Smooth muscle cell (in vitro differentiated cells): ENCODE measurements around the gene THUMPD3. TPM values are rescaled to one million over a fixed set of nuclear protein-coding genes. Genes with fewer than 3 reads are reported as not detected.
A peak's percentile ranks its signal among the peaks of the same experiment; 100 is the strongest.

Source experiments
- DNase-seq: peaks from one replicate; lab custom pipeline; 2025; ENCODE audit not compliant: unreplicated experiment; lab: John Stamatoyannopoulos, UW
- H2AFZ ChIP-seq: fragments of 200-600 bp; sonication (generic); 2 replicates; pipeline ENCODE4 v1.6.0; 2016; ENCODE audit warnings: antibody characterized with exemption, low read depth, mild to moderate bottlenecking
- H3F3A ChIP-seq: fragments of 200-600 bp; sonication (generic); 2 replicates; pipeline ENCODE4 v1.6.0; 2017; ENCODE audit warnings: antibody characterized with exemption, low read depth
- H3K27ac ChIP-seq: fragments of 200-600 bp; sonication (generic); 2 replicates; pipeline ENCODE4 v1.5.1; 2016; ENCODE audit warnings: low read depth, mild to moderate bottlenecking
- H3K27me3 ChIP-seq: fragments of 200-600 bp; sonication (generic); 2 replicates; pipeline ENCODE4 v1.6.1; 2016; ENCODE audit warnings: low read depth, mild to moderate bottlenecking
- H3K36me3 ChIP-seq: fragments of 200-600 bp; sonication (generic); 2 replicates; pipeline ENCODE4 v1.5.1; 2016; ENCODE audit warnings: low read depth
- H3K4me1 ChIP-seq: fragments of 200-600 bp; sonication (generic); 2 replicates; pipeline ENCODE4 v1.5.1; 2016; ENCODE audit warnings: low read depth
- H3K4me2 ChIP-seq: fragments of 200-600 bp; sonication (generic); 2 replicates; pipeline ENCODE4 v1.6.0; 2016; ENCODE audit warnings: mild to moderate bottlenecking
- H3K4me3 ChIP-seq: fragments of 200-600 bp; sonication (generic); 2 replicates; pipeline ENCODE4 v1.5.1; 2016; ENCODE audit warnings: mild to moderate bottlenecking
- H3K79me2 ChIP-seq: fragments of 200-600 bp; sonication (generic); 2 replicates; pipeline ENCODE4 v1.6.0; 2016; ENCODE audit warnings: low read depth, mild to moderate bottlenecking
- H3K9ac ChIP-seq: fragments of 200-600 bp; sonication (generic); 2 replicates; pipeline ENCODE4 v1.6.0; 2016; ENCODE audit warnings: low read depth
- H3K9me3 ChIP-seq: fragments of 200-600 bp; sonication (generic); replicated peaks from 2 replicates; pipeline ENCODE4 v1.5.1; 2016; ENCODE audit warnings: low read depth
- H4K20me1 ChIP-seq: fragments of 200-600 bp; sonication (generic); 2 replicates; pipeline ENCODE4 v1.6.0; 2016; ENCODE audit warnings: low read depth
- WGBS: methylation state at CpG from one replicate; pipeline ENCODE4 v1.1.7; 2016; ENCODE audit warnings: low lambda C conversion rate; 5-methylcytosine and 5-hydroxymethylcytosine counted together
- polyA plus RNA-seq: library from polyadenylated mRNA; unstranded; fragments of >200 nt; fragmentation: Nextera tagmentation; extraction: Ambion mirVana; gene quantifications from 2 replicates; pipeline ENCODE4 v1.2.1, GENCODE V29; 2016
- total RNA-seq: library from RNA; depleted of rRNA; stranded (reverse); fragments of >200 nt; gene quantifications from 2 replicates; pipeline ENCODE4 v1.2.3, GENCODE V29; 2014
- TF ChIP-seq, protein P1 (sequence below): fragments of 200-600 bp; sonication (generic); IDR thresholded peaks from 2 replicates; pipeline ENCODE4 v1.5.1; 2017; ENCODE audit warnings: borderline replicate concordance, mild to moderate bottlenecking, antibody characterized with exemption; ENCODE audit not compliant: insufficient read depth, poor library complexity, severe bottlenecking

The THUMPD3 gene
- total and polyA plus RNA-seq, 2 experiments from 2014 or later = 11.6 to 19.5 TPM

DNA sequence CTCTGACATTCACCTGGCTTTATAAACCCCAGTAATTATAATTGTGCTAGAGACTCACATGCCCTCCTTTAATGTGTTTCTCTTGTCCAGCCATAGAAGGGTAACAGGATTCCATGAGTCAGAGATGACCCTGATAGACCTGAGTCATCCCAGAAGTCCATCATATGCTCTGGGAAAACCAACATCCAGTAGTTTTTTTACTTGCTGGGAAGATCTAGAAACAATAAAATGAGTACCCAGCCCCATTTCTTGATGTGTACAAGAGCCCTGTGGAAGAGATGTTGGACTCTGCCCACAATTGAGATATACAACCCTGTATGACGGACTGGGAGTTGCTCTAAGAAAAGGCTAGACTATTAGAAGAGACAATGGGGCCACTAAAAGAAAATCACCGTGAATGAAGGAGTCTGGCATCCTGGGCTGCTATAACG lies 22.4 kb upstream of the THUMPD3 start:
- H3K79me2 ChIP-seq = no peaks in the 10 kb centered on the region
- 71% methylated on average over 3 of the region's 3 CpGs for WGBS
- H3K36me3 ChIP-seq = no peaks in the 10 kb centered on the region
- no peak overlapping the region for H2AFZ ChIP-seq
- H3K9ac ChIP-seq = no peak overlapping the region
- TF ChIP-seq, protein P1, sequence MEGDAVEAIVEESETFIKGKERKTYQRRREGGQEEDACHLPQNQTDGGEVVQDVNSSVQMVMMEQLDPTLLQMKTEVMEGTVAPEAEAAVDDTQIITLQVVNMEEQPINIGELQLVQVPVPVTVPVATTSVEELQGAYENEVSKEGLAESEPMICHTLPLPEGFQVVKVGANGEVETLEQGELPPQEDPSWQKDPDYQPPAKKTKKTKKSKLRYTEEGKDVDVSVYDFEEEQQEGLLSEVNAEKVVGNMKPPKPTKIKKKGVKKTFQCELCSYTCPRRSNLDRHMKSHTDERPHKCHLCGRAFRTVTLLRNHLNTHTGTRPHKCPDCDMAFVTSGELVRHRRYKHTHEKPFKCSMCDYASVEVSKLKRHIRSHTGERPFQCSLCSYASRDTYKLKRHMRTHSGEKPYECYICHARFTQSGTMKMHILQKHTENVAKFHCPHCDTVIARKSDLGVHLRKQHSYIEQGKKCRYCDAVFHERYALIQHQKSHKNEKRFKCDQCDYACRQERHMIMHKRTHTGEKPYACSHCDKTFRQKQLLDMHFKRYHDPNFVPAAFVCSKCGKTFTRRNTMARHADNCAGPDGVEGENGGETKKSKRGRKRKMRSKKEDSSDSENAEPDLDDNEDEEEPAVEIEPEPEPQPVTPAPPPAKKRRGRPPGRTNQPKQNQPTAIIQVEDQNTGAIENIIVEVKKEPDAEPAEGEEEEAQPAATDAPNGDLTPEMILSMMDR = no peak
- peak overlapping the region; percentile 67 for H3K27ac ChIP-seq
- H4K20me1 ChIP-seq = no peaks in the 10 kb centered on the region
- H3F3A ChIP-seq = no peaks in the 10 kb centered on the region
- DNase-seq = no peak
- no peaks in the 10 kb centered on the region for H3K4me1 ChIP-seq
- no peaks in the 10 kb centered on the region for H3K9me3 ChIP-seq
- H3K4me2 ChIP-seq = no peak overlapping the region
- no peaks in the 10 kb centered on the region for H3K27me3 ChIP-seq
- H3K4me3 ChIP-seq = no peak overlapping the region

GRCh38 chr3:9342696-9343095 lies 20.2 kb upstream of the THUMPD3 start:
- H3K4me3 ChIP-seq = no peak overlapping the region
- TF ChIP-seq, protein P1 = no peak
- H3K4me1 ChIP-seq = no peaks in the 10 kb centered on the region
- no peak overlapping the region for H2AFZ ChIP-seq
- no peaks in the 10 kb centered on the region for H3K36me3 ChIP-seq
- no peaks in the 10 kb centered on the region for H3K27me3 ChIP-seq
- 83% methylated on average over 4 of the region's 4 CpGs for WGBS
- H3K79me2 ChIP-seq = no peaks in the 10 kb centered on the region
- H4K20me1 ChIP-seq = no peaks in the 10 kb centered on the region
- H3K9me3 ChIP-seq = no peaks in the 10 kb centered on the region
- no peak for DNase-seq
- H3F3A ChIP-seq = no peaks in the 10 kb centered on the region
- H3K27ac ChIP-seq = no peak overlapping the region
- H3K9ac ChIP-seq = no peak overlapping the region
- no peak overlapping the region for H3K4me2 ChIP-seq

DNA sequence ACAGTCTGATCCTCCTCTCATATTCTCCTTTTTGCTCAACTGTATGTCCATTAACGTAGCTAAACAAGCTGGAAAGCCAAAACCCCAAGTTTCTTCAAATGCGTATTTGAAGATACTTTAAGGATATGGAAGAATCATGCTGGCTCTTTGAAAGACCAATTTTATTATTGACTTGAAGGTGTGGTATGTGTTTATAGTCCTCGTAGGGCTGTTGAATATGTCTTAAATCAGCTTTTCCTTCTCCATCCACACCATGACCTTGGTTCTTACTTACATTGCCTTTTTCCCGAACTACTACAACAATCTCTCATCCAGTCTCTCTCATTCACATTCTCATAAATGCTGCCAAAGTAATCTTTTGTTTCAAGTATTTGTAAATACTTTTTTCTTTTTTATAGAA lies 19.7 kb upstream of the THUMPD3 start:
- Histone ChIP-seq H2AFZ (no peak overlapping the region), H3K27ac (no peak overlapping the region), H3K36me3 (no peaks in the 10 kb centered on the region), H3K4me3 (no peak overlapping the region), H3K27me3 (no peaks in the 10 kb centered on the region), H3K4me1 (no peaks in the 10 kb centered on the region), H3K79me2 (no peaks in the 10 kb centered on the region), H3K9ac (no peak overlapping the region), H4K20me1 (no peaks in the 10 kb centered on the region), H3K4me2 (no peak overlapping the region), H3K9me3 (no peaks in the 10 kb centered on the region), H3F3A (no peaks in the 10 kb centered on the region)
- 88% methylated on average over 4 of the region's 4 CpGs for WGBS
- DNase-seq = no peak
- TF ChIP-seq, protein P1 = no peak

GRCh38 chr3:9345041-9345440 lies 17.8 kb upstream of the THUMPD3 start:
- TF ChIP-seq, protein P1 = no peak
- Histone ChIP-seq H3K4me3 (no peak overlapping the region), H3K4me2 (no peak overlapping the region), H3K4me1 (no peaks in the 10 kb centered on the region), H3K79me2 (no peaks in the 10 kb centered on the region), H3K27ac (no peak overlapping the region), H3K9me3 (no peaks in the 10 kb centered on the region), H3K9ac (no peak overlapping the region), H3K27me3 (no peaks in the 10 kb centered on the region), H2AFZ (no peak overlapping the region), H4K20me1 (no peaks in the 10 kb centered on the region), H3K36me3 (no peaks in the 10 kb centered on the region), H3F3A (no peaks in the 10 kb centered on the region)
- 20% methylated on average over 1 of the region's 1 CpG for WGBS
- DNase-seq = no peak
